ENCODE measurements around the gene CABLES1. TPM values are rescaled to one million over a fixed set of nuclear protein-coding genes. Genes with fewer than 3 reads are reported as not detected.

Gene CABLES1
- total RNA-seq, 2 donors from 2014 or later = 9.9 to 16.7 TPM

DNA sequence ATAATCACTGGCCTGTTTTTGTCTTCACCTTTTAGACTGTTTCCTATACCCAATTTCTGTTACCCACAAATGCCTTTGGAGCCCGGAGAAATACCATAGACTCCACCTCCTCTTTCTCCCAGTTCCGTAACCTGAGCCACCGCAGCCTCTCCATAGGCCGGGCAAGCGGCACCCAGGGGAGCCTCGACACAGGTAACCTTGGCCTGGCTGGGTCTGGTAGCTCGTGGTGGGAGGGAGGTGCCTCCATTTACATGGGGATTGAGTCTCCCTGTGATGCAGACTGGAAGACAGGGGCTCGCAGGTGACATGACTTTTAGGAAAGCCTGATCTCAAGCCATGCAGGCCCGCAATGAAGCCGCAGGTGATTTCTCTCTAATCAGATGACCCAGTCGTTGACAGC lies 100.6 kb downstream of the CABLES1 start:
- Histone ChIP-seq H3K27ac (ENCODE audit: low read depth, low read length) (no peak overlapping the region), H3K27me3 (ENCODE audit: control insufficient read depth, insufficient read depth, low read length, poor library complexity, severe bottlenecking) (no peaks in the 10 kb centered on the region), H3K36me3 (ENCODE audit: control insufficient read depth, insufficient read depth, low read length) (peaks cover 5% of the 10 kb centered on the region), H3K4me3 (ENCODE audit: low read length) (no peak overlapping the region), H3K9me3 (ENCODE audit: control insufficient read depth, low read length) (no peaks in the 10 kb centered on the region), H3K4me1 (ENCODE audit: control insufficient read depth, insufficient read depth, low read length) (no peaks in the 10 kb centered on the region), H3K9ac (ENCODE audit: extremely low read depth, low read length, poor library complexity, severe bottlenecking) (no peak overlapping the region)
- H3K4me3 Mint-ChIP-seq = no peak overlapping the region
- H3K27me3 Mint-ChIP-seq (ENCODE audit: insufficient read depth) = no peaks in the 10 kb centered on the region
- no peak overlapping the region for H3K27ac Mint-ChIP-seq
- peak; percentile 74 for DNase-seq
- 90 to 91% methylated on average over 7 to 11 of the region's 11 CpGs for whole genome bisulfite sequencing, 2 experiments (ENCODE audit: insufficient coverage in 1 of 2, insufficient read length in 1 of 2)
- H3K9me3 Mint-ChIP-seq = no peaks in the 10 kb centered on the region
- peaks cover 64% of the 10 kb centered on the region for H3K36me3 Mint-ChIP-seq (ENCODE audit: low read depth)
- no peak for TF ChIP-seq CTCF (conservative IDR thresholded peaks at IDR 0.05)
- H3K4me1 Mint-ChIP-seq = peaks cover 10% of the 10 kb centered on the region

DNA sequence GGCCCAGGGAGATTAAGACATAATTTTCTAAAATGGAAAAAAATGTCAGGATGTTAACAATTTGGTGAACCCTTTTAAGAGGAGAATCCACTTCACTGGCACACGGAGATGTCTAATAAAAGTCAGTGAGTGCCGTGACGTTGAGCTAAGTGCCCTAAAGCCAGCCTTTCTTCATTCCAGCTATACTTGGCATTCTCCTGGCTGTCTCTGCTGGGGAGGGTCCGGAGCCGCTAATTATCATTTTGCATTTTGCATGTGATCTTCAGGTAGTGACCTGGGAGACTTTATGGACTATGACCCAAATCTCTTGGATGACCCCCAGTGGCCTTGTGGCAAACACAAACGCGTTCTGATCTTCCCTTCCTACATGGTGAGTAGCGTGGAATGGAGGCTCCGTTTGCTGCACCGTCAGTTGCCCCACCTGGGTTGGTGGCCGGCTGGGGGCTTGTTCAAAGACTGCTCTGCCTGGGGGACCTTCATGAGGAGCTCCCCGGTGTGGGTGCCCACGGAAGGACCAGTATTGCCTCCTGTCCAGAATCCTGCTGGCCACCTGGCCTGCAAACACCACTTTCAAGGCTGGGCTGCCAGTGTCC lies 101.7 kb downstream of the CABLES1 start:
- WGBS, 2 experiments (ENCODE audit: insufficient coverage in 1 of 2, insufficient read length in 1 of 2) = 94 to 96% methylated on average over 5 to 13 of the region's 13 CpGs
- peaks cover 10% of the 10 kb centered on the region for H3K4me1 Mint-ChIP-seq

GRCh38 chr18:23237524-23238151 lies 102.4 kb downstream of the CABLES1 start:
- DNase-seq = peak; percentile 77
- H3K9me3 ChIP-seq (ENCODE audit: control insufficient read depth, low read length) = no peaks in the 10 kb centered on the region
- no peaks in the 10 kb centered on the region for H3K4me1 ChIP-seq (ENCODE audit: control insufficient read depth, insufficient read depth, low read length)
- no peak overlapping the region for H3K4me3 ChIP-seq (ENCODE audit: low read length)
- H3K9me3 Mint-ChIP-seq = no peaks in the 10 kb centered on the region
- H3K4me1 Mint-ChIP-seq = peaks cover 10% of the 10 kb centered on the region
- peaks cover 5% of the 10 kb centered on the region for H3K36me3 ChIP-seq (ENCODE audit: control insufficient read depth, insufficient read depth, low read length)
- H3K9ac ChIP-seq (ENCODE audit: extremely low read depth, low read length, poor library complexity, severe bottlenecking) = no peak overlapping the region
- no peaks in the 10 kb centered on the region for H3K27me3 Mint-ChIP-seq (ENCODE audit: insufficient read depth)
- peak; percentile 67 for TF ChIP-seq CTCF (conservative IDR thresholded peaks at IDR 0.05)
- no peak overlapping the region for H3K4me3 Mint-ChIP-seq
- 78 to 89% methylated on average over 10 to 17 of the region's 17 CpGs for WGBS, 2 experiments (ENCODE audit: insufficient coverage in 1 of 2, insufficient read length in 1 of 2)
- H3K27me3 ChIP-seq (ENCODE audit: control insufficient read depth, insufficient read depth, low read length, poor library complexity, severe bottlenecking) = no peaks in the 10 kb centered on the region
- H3K27ac ChIP-seq (ENCODE audit: low read depth, low read length) = no peak overlapping the region
- peak overlapping the region; percentile 60 for H3K27ac Mint-ChIP-seq
- H3K36me3 Mint-ChIP-seq (ENCODE audit: low read depth) = peaks cover 51% of the 10 kb centered on the region

More for the DNA sequence above, 101.7 kb downstream of the CABLES1 start:
- no peak for TF ChIP-seq CTCF (conservative IDR thresholded peaks at IDR 0.05)
- H3K4me1 ChIP-seq (ENCODE audit: control insufficient read depth, insufficient read depth, low read length) = no peaks in the 10 kb centered on the region
- Mint-ChIP-seq H3K36me3 (ENCODE audit: low read depth) (peaks cover 55% of the 10 kb centered on the region), H3K27me3 (ENCODE audit: insufficient read depth) (no peaks in the 10 kb centered on the region), H3K9me3 (no peaks in the 10 kb centered on the region), H3K27ac (no peak overlapping the region), H3K4me3 (no peak overlapping the region)
- H3K27ac ChIP-seq (ENCODE audit: low read depth, low read length) = no peak overlapping the region
- H3K36me3 ChIP-seq (ENCODE audit: control insufficient read depth, insufficient read depth, low read length) = peaks cover 5% of the 10 kb centered on the region
- H3K9me3 ChIP-seq (ENCODE audit: control insufficient read depth, low read length) = no peaks in the 10 kb centered on the region
- H3K4me3 ChIP-seq (ENCODE audit: low read length) = no peak overlapping the region
- no peaks in the 10 kb centered on the region for H3K27me3 ChIP-seq (ENCODE audit: control insufficient read depth, insufficient read depth, low read length, poor library complexity, severe bottlenecking)
- DNase-seq = no peak
- H3K9ac ChIP-seq (ENCODE audit: extremely low read depth, low read length, poor library complexity, severe bottlenecking) = no peak overlapping the region
